Mesendoderm (in vitro differentiated cells): ENCODE results near the gene TUBB2A.
A peak's percentile ranks its signal among the peaks of the same experiment; 100 is the strongest.
"Not testable (repeated sequence)": the region's sequence is repeated elsewhere in the genome, so short reads cannot be mapped to it uniquely, and the experiment has no call there.

ENCODE experiments used
- DNase-seq: peaks from one replicate; pipeline ENCODE4 v3.0.0; 2013
- H2AK5ac ChIP-seq: 2 replicates; pipeline ENCODE4 v1.6.1; 2013; ENCODE audit warnings: low read length, inconsistent platforms
- H2BK120ac ChIP-seq: 2 replicates; pipeline ENCODE4 v1.6.1; 2013; ENCODE audit warnings: low read depth, mild to moderate bottlenecking, low read length, moderate library complexity, mixed read lengths
- H2BK15ac ChIP-seq: replicated peaks from 2 replicates; pipeline ENCODE4 v1.6.1; 2013; ENCODE audit warnings: low read depth, mild to moderate bottlenecking, moderate library complexity
- H2BK5ac ChIP-seq: 2 replicates; pipeline ENCODE4 v1.6.1; 2013; ENCODE audit warnings: low read length, inconsistent platforms
- H3K18ac ChIP-seq: 2 replicates; pipeline ENCODE4 v1.6.1; 2013; ENCODE audit warnings: mild to moderate bottlenecking, low read length, mixed read lengths
- H3K23ac ChIP-seq: one replicate; pipeline ENCODE4 v1.6.1; 2013; ENCODE audit warnings: low read length
- H3K27ac ChIP-seq: 2 replicates; pipeline ENCODE4 v1.5.1; 2013; ENCODE audit warnings: low read depth, mild to moderate bottlenecking, inconsistent platforms, low read length, moderate library complexity
- H3K27me3 ChIP-seq: 2 replicates; pipeline ENCODE4 v1.6.1; 2013; ENCODE audit warnings: low read length, control low read depth, mild to moderate bottlenecking, inconsistent platforms; ENCODE audit not compliant: insufficient read depth, poor library complexity
- H3K36me3 ChIP-seq: 2 replicates; pipeline ENCODE4 v1.6.1; 2013; ENCODE audit warnings: low read length, inconsistent platforms; ENCODE audit not compliant: control insufficient read depth, insufficient read depth
- H3K4ac ChIP-seq: one replicate; pipeline ENCODE4 v1.6.1; 2013; ENCODE audit warnings: low read depth, mild to moderate bottlenecking, low read length, moderate library complexity
- H3K4me1 ChIP-seq: 2 replicates; pipeline ENCODE4 v1.6.1; 2013; ENCODE audit warnings: low read depth, low read length, inconsistent platforms; ENCODE audit not compliant: control insufficient read depth
- H3K4me2 ChIP-seq: 2 replicates; pipeline ENCODE4 v1.6.1; 2013; ENCODE audit warnings: low read length
- H3K4me3 ChIP-seq: 2 replicates; pipeline ENCODE4 v1.5.1; 2013; ENCODE audit warnings: mild to moderate bottlenecking, low read length
- H3K56ac ChIP-seq: one replicate; pipeline ENCODE4 v1.6.1; 2013; ENCODE audit warnings: low read length
- H3K79me1 ChIP-seq: 2 replicates; pipeline ENCODE4 v1.6.1; 2013; ENCODE audit warnings: low read length, inconsistent platforms
- H3K79me2 ChIP-seq: 2 replicates; pipeline ENCODE4 v1.6.1; 2013; ENCODE audit warnings: mild to moderate bottlenecking, low read length; ENCODE audit not compliant: control insufficient read depth, insufficient read depth
- H3K9ac ChIP-seq: 2 replicates; pipeline ENCODE4 v1.6.1; 2013; ENCODE audit warnings: low read length, inconsistent platforms
- H4K5ac ChIP-seq: one replicate; pipeline ENCODE4 v1.6.1; 2013; ENCODE audit warnings: low read length
- H4K8ac ChIP-seq: one replicate; pipeline ENCODE4 v1.6.1; 2013; ENCODE audit warnings: low read depth, mild to moderate bottlenecking, control low read depth, low read length, moderate library complexity
- WGBS: extraction: QIAGEN DNeasy Blood & Tissue Kit; methylation state at CpG from one replicate; pipeline ENCODE4 v1.1.7; 2013; ENCODE audit warnings: low lambda C conversion rate, missing lambda C conversion rate; ENCODE audit not compliant: insufficient coverage; ENCODE audit errors: extremely low coverage; 5-methylcytosine and 5-hydroxymethylcytosine counted together

The TUBB2A gene

GRCh38 chr6:3156184-3157130, 887 bp downstream of the TUBB2A start:
- Histone ChIP-seq H3K9ac (peak overlapping the region; percentile 96), H3K56ac (peak overlapping the region; percentile 95), H3K4me2 (peak overlapping the region; percentile 69), H3K27ac (peak overlapping the region; percentile 77), H3K79me2 (peaks cover 20% of the 10 kb centered on the region), H3K4me3 (peak overlapping the region; percentile 97)
- not testable (repeated sequence) for H3K23ac ChIP-seq, H3K27me3 ChIP-seq, H3K79me1 ChIP-seq, H4K5ac ChIP-seq, DNase-seq, H3K36me3 ChIP-seq, H3K4me1 ChIP-seq, H2BK5ac ChIP-seq, H2BK15ac ChIP-seq, H3K4ac ChIP-seq, H2BK120ac ChIP-seq, H4K8ac ChIP-seq, H2AK5ac ChIP-seq, H3K18ac ChIP-seq
- no CpG with 5 or more reads among the region's 32 CpGs for WGBS

- no CpG with 5 or more reads among the region's 6 CpGs for WGBS
- H2BK15ac ChIP-seq, H3K4me1 ChIP-seq, H3K79me1 ChIP-seq, H3K27me3 ChIP-seq, H3K18ac ChIP-seq, DNase-seq, H3K27ac ChIP-seq, H2BK5ac ChIP-seq, H4K8ac ChIP-seq, H3K23ac ChIP-seq, H3K4ac ChIP-seq, H4K5ac ChIP-seq, H3K36me3 ChIP-seq, H2BK120ac ChIP-seq, H2AK5ac ChIP-seq: not testable (repeated sequence)
- H3K79me2 ChIP-seq = peaks cover 20% of the 10 kb centered on the region
- H3K4me2 ChIP-seq = peak overlapping the region; percentile 39
- peak overlapping the region; percentile 62 for H3K56ac ChIP-seq
- H3K9ac ChIP-seq = peak overlapping the region; percentile 37
- peak overlapping the region; percentile 2 for H3K4me3 ChIP-seq
Measured at GRCh38 chr6:3155416-3155815, 1.9 kb downstream of the TUBB2A start.

DNA sequence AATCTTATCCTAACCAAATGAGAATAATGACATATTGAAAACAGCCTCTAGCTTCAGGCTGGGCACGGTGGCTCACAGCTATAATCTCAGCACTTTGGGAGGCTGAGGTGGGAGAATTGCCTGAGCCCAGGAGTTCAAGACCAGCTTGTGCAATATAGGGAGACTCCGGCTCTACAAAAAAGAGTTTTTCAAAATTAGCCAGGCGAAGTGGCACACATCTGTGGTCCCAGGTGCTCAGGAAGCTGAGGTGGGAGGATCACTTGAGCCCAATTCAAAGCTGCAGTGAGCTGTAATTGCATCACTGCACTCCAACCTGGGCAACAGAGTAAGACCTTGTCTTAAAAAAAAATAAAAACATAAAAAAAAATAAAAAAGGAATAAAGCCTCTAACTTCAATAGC, 4.7 kb downstream of the TUBB2A start:
- no peak for DNase-seq
- H2BK15ac ChIP-seq = no peak overlapping the region
- no peak overlapping the region for H4K5ac ChIP-seq
- no peak overlapping the region for H3K9ac ChIP-seq
- no peak overlapping the region for H3K4me3 ChIP-seq
- H3K79me1 ChIP-seq = peaks cover 5% of the 10 kb centered on the region
- no peak overlapping the region for H2AK5ac ChIP-seq
- no peak overlapping the region for H3K18ac ChIP-seq
- no peak overlapping the region for H2BK5ac ChIP-seq
- no peak overlapping the region for H4K8ac ChIP-seq
- H3K4me1 ChIP-seq = no peaks in the 10 kb centered on the region
- H3K56ac ChIP-seq = no peak overlapping the region
- no peaks in the 10 kb centered on the region for H3K27me3 ChIP-seq
- no peak overlapping the region for H3K4ac ChIP-seq
- peaks cover 6% of the 10 kb centered on the region for H3K36me3 ChIP-seq
- H3K79me2 ChIP-seq = peaks cover 20% of the 10 kb centered on the region
- H2BK120ac ChIP-seq = no peak overlapping the region
- WGBS = no CpG with 5 or more reads among the region's 3 CpGs
- H3K4me2 ChIP-seq = no peak overlapping the region
- H3K27ac ChIP-seq = no peak overlapping the region
- no peak overlapping the region for H3K23ac ChIP-seq

DNA sequence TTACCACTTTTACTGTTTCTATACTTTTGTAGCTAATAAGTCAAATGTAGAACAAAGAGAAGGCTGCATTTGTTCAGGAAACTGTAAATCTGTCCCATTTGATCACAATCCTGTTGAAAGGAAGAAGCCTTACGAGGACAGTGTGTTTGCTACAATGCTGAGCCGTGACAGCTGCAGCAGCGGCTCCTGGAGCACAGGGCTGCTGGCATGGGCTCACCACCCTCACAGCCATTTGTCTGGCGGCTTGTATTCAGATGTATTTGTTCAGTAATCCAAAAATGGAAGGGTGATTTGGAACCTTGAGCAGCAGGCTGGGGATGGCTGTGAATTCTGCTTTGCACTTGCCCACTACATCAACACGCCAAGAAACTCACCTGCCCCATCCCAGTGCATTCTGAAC, 5.7 kb downstream of the TUBB2A start:
- Histone ChIP-seq H2BK120ac (no peak overlapping the region), H3K79me2 (peaks cover 14% of the 10 kb centered on the region), H3K23ac (no peak overlapping the region), H2BK15ac (no peak overlapping the region), H3K4me3 (no peak overlapping the region), H3K79me1 (peaks cover 3% of the 10 kb centered on the region), H3K27ac (no peak overlapping the region), H3K4me1 (no peaks in the 10 kb centered on the region), H3K4ac (no peak overlapping the region), H4K8ac (no peak overlapping the region), H3K9ac (no peak overlapping the region), H3K27me3 (no peaks in the 10 kb centered on the region), H3K4me2 (no peak overlapping the region), H2BK5ac (no peak overlapping the region), H3K56ac (no peak overlapping the region), H2AK5ac (no peak overlapping the region), H3K18ac (no peak overlapping the region), H4K5ac (no peak overlapping the region), H3K36me3 (peaks cover 7% of the 10 kb centered on the region)
- no CpG with 5 or more reads among the region's 5 CpGs for WGBS
- no peak for DNase-seq

GRCh38 chr6:3147914-3148757, 9.2 kb downstream of the TUBB2A start:
- H2BK120ac ChIP-seq = no peak overlapping the region
- no peak overlapping the region for H3K4me2 ChIP-seq
- no peaks in the 10 kb centered on the region for H3K79me2 ChIP-seq
- no peak overlapping the region for H3K4ac ChIP-seq
- H2BK15ac ChIP-seq = no peak overlapping the region
- H2AK5ac ChIP-seq = no peak overlapping the region
- no peak overlapping the region for H3K18ac ChIP-seq
- no peak overlapping the region for H3K27ac ChIP-seq
- no peak overlapping the region for H3K4me3 ChIP-seq
- no peaks in the 10 kb centered on the region for H3K79me1 ChIP-seq
- no peak overlapping the region for H4K5ac ChIP-seq
- WGBS = no CpG with 5 or more reads among the region's 6 CpGs
- no peaks in the 10 kb centered on the region for H3K27me3 ChIP-seq
- H3K23ac ChIP-seq = no peak overlapping the region
- no peak overlapping the region for H2BK5ac ChIP-seq
- H4K8ac ChIP-seq = no peak overlapping the region
- no peak overlapping the region for H3K56ac ChIP-seq
- peaks cover 2% of the 10 kb centered on the region for H3K36me3 ChIP-seq
- no peak overlapping the region for H3K9ac ChIP-seq
- DNase-seq = no peak
- no peaks in the 10 kb centered on the region for H3K4me1 ChIP-seq
